CD1c-positive myeloid dendritic cell (primary cell): ENCODE data around the gene CAMSAP2.
"Not testable (repeated sequence)": the region's sequence is repeated elsewhere in the genome, so short reads cannot be mapped to it uniquely, and the experiment has no call there.

Experiments used
- DNase-seq: peaks from one replicate; pipeline ENCODE4 v3.0.0-alpha.2; 2016; ENCODE audit errors: extremely low spot score

Gene CAMSAP2

GRCh38 chr1:200784576-200784975 lies 45.9 kb downstream of the CAMSAP2 start:
- DNase-seq = no peak

- no peak for DNase-seq
Observed at GRCh38 chr1:200786788-200787187, 48.1 kb downstream of the CAMSAP2 start.

GRCh38 chr1:200787896-200788387 lies 49.2 kb downstream of the CAMSAP2 start:
- DNase-seq = no peak

- not testable (repeated sequence) for DNase-seq
Observed at GRCh38 chr1:200791012-200791411, 52.3 kb downstream of the CAMSAP2 start.

DNA sequence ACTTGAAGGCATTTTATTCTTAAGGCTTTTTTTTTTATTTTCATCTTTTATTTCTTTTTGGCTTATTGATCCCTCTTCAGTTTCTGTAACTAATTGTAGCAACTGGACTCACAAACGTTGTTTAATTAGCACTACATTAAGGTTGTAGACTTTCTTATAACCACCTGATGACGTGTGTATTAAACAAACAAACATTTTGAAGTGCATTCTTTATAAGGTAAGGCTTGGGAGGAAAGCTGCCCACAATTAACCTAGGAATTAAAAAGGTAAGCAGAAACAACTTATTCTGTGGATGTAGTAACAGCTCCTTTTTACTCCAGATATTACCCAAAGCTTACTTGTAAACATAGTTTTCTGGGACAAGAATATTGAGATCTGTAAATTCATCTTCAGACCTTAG lies 55.0 kb downstream of the CAMSAP2 start:
- no peak for DNase-seq

- no peak for DNase-seq
Observed at GRCh38 chr1:200794506-200795065, 55.9 kb downstream of the CAMSAP2 start.

DNA sequence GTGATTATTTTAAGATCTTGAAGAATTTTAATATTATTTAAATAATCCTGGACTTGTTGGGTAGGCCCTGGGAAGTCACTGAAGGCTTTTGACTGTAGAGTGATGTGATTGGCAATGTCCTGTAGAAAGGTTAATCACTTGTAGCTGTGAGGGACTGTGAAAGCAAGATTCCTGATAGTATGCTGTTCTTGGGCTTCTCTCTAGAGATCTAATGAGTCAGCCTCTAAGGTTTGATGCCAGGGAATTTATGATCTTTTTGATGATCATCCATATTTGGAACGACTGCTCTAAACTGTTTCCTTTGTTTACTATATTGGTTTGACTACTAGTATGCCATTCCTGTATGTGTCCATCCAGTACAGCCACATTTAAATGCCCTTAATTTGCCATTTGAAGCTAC lies 56.5 kb downstream of the CAMSAP2 start:
- no peak for DNase-seq

DNA sequence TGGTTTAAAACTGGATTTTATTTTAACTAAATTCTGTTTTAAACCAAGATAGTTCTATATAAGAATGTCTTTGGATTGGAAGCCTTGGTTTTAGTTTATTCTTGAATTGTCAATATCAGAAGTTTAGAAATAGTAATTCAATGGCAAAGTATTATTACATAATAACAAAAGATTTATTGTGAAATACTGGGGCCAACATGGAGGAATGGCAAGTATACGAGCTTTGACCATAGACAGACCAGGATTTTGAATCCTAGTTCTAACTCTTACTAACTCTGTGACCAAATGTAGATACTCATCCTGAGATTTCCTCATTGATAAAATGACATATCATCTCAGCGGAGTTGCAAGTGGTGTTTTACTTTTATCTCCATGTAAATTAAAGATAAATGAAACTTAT lies 63.3 kb downstream of the CAMSAP2 start:
- no peak for DNase-seq

DNA sequence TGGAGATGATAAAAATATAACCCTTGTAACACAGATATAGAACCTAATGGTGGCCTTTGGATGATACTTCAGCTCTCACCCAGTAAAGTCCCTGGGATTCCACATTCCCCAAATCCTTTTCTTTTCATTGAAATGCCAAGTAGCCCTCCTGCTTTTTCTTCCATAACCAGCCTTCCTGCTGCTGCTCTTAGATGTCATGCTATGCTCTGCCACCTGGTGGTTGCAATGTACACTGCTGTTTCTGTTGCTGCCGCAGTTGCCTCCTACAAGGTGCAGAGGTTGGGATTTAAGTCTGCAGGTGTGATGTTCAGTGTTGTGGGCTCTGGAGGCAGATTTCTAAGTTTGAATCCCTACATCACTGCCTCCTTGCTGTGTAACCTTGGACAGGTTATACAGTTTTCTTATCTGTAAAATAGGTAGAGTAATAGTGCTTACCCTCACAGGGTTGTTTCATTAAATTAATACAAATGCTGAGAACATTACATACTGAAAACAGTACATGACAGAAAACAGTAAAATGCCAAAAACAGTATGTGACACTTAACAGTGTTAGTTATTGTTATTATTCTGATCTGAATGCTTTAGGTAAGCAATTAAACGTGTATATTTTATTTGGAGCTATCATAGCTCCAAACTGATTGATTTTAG lies 64.3 kb downstream of the CAMSAP2 start:
- DNase-seq = peak; percentile 81

- DNase-seq = no peak
Observed at GRCh38 chr1:200805719-200806118, 67.0 kb downstream of the CAMSAP2 start.

DNA sequence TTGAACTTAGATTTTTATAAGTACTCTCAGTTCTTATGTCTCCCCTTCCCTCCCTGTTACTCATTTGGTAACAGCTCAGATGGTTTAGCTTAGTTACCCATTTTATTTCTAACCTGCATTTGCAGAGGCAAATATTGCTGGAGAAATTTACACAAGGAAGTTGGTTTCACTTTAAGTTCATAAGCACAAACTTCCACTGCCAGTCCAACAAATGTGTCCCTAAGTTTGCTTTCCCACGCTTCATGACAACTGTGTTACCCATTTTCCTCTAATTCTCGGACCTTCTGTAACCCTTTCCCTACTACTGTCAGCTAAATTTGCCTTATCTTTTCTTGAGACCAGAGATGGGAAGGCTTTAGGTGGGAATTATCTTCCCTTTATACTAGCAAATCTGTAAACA lies 70.2 kb downstream of the CAMSAP2 start:
- DNase-seq = no peak

GRCh38 chr1:200811704-200812103 lies 73.0 kb downstream of the CAMSAP2 start:
- DNase-seq = no peak

DNA sequence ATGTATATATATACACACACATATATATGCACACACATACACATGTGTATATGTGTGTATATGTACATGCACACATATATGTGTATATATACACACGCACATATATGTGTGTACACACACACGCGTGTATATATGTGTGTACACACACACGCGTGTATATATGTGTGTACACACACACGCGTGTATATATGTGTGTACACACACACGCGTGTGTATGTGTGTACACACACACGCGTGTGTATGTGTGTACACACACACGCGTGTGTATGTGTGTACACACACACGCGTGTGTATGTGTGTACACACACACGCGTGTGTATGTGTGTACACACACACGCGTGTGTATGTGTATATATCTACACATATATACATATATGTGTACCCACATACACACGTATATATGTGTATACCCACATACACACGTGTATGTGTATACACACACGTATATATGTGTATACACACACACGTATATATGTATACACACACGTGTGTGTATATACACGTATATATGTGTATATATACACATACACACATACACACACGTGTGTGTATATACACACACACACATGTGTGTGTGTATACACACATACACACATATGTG lies 78.0 kb downstream of the CAMSAP2 start:
- DNase-seq = not testable (repeated sequence)

- DNase-seq = no peak
Observed at GRCh38 chr1:200818248-200818647, 79.6 kb downstream of the CAMSAP2 start.

DNA sequence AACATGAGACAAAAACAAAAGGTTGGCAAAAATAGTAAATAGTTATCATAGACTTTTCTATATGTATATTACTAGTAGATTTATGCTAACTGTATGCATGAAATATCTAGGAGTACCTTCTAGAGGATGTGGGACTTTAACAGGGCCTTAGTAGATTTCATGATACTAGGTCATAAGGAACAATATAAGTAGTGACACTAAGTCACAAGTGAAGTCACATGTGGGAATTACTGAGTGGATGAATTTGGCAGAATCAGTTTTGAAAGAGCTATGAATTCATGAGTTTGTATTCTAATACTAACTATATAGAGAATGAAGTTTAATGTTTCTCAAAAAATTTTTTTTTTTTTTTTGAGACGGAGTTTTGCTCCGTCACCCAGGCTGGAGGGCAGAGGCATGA lies 81.0 kb downstream of the CAMSAP2 start:
- DNase-seq = no peak

DNA sequence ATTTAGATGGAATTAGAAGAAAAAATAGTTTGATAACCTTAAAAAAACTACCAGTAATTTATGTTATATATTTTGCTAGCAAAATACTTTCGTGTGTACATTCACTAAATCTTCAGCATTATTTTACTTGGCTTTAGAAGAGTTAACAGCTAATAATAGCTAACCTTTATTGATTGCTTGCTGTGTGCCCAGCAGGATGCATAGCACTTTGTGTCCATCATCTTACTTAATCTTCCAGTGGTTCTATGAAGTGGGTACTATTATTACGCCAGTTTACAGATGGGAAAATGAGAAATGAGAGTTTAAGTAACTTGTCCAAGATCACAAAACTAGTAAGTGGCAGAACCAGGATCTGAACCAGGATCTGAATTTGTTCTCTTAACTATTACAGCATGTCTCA lies 92.4 kb downstream of the CAMSAP2 start:
- no peak for DNase-seq

DNA sequence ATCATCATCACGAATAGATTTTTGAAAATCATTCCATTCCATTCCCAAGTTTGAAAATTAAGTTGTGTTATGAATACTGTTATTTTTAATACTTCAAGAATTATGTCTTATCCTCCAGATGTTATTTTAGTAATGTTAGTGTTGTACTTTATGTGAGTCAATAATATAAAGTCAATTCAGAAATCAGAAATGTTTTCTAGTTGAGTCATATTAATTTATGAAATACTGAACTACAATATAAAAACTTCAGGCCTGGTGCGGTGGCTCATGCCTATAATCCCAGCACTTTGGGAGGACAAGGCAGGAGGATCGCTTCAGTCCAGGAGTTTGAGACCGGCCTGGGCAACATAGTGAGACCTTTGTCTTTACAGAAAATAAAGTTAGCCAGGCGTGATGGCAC lies 95.7 kb downstream of the CAMSAP2 start:
- DNase-seq = no peak

- no peak for DNase-seq
Observed at GRCh38 chr1:200836213-200836612, 97.5 kb downstream of the CAMSAP2 start.

DNA sequence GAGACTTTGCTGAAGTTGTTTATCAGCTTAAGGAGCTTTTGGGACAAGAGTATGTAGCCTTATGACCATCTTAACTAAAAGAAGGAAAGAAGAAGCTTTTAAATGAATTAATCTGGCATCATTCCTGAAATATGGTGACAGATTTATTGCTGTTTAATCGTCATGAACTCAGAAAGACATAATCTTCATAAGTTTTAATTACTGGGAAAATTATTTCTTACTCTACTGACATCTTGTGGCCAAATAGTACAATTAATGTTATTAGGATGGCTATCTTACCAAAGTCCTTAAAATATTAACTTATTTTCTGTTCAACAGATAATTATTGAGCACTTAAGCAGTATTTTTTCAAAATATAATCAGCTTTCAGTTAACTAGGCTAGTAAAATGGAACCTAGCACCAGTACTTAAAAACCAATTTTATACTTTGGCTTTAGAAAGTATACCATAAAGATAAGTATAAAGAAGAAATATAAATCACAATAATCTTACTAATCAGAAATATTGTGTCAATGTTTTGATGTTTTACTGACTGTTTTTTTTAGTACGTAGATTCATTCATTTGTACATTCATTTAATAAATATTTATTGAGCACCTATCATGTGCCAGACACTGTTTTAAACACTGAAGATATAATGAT lies 99.4 kb downstream of the CAMSAP2 start:
- DNase-seq = peak; percentile 7

GRCh38 chr1:200838676-200839445 lies 100.2 kb downstream of the CAMSAP2 start:
- no peak for DNase-seq

- DNase-seq = no peak
Observed at GRCh38 chr1:200845360-200845759, 106.7 kb downstream of the CAMSAP2 start.

GRCh38 chr1:200846398-200846797 lies 107.7 kb downstream of the CAMSAP2 start:
- no peak for DNase-seq
